ENCODE results near the gene MARVELD3.

MARVELD3 gene

GRCh38 chr16:71635632-71636031 is 9.6 kb downstream of the MARVELD3 start:
- no peak for TF ChIP-seq CTCF (IDR thresholded peaks at IDR 0.05)
- no peaks in the 10 kb centered on the region for H3K9me3 ChIP-seq (ENCODE audit: control insufficient read depth, low read length)
- no peak overlapping the region for H2AFZ ChIP-seq

GRCh38 chr16:71637398-71637797 is 11.4 kb downstream of the MARVELD3 start:
- TF ChIP-seq CTCF (IDR thresholded peaks at IDR 0.05), result no peak
- Histone ChIP-seq H3K4me1 (no peaks in the 10 kb centered on the region), H3K27ac (no peak overlapping the region), H3K9ac (no peak overlapping the region), H3K9me3 (ENCODE audit: control insufficient read depth, low read length) (no peaks in the 10 kb centered on the region), H3K27me3 (ENCODE audit: control insufficient read depth, insufficient read depth, low read length) (no peaks in the 10 kb centered on the region), H3K36me3 (ENCODE audit: control insufficient read depth, insufficient read depth, low read length) (no peaks in the 10 kb centered on the region), H2AFZ (no peak overlapping the region), H3K79me2 (no peaks in the 10 kb centered on the region), H3K4me2 (ENCODE audit: low read length) (no peak overlapping the region), H3K4me3 (ENCODE audit: low read depth, low read length) (no peak overlapping the region)

More at GRCh38 chr16:71635632-71636031, 9.6 kb downstream of the MARVELD3 start:
- H3K27ac ChIP-seq, result no peak overlapping the region
- H3K9ac ChIP-seq, result no peak overlapping the region
- H3K79me2 ChIP-seq, result no peaks in the 10 kb centered on the region
- no peak overlapping the region for H3K4me2 ChIP-seq (ENCODE audit: low read length)
- no peaks in the 10 kb centered on the region for H3K36me3 ChIP-seq (ENCODE audit: control insufficient read depth, insufficient read depth, low read length)
- no peaks in the 10 kb centered on the region for H3K4me1 ChIP-seq
- no peaks in the 10 kb centered on the region for H3K27me3 ChIP-seq (ENCODE audit: control insufficient read depth, insufficient read depth, low read length)
- no peak overlapping the region for H3K4me3 ChIP-seq (ENCODE audit: low read depth, low read length)

GRCh38 chr16:71645450-71645849 is 19.5 kb downstream of the MARVELD3 start:
- no peak overlapping the region for H3K4me3 ChIP-seq (ENCODE audit: low read depth, low read length)
- H3K9me3 ChIP-seq (ENCODE audit: control insufficient read depth, low read length), result no peaks in the 10 kb centered on the region
- no peak for TF ChIP-seq CTCF (IDR thresholded peaks at IDR 0.05)
- no peak overlapping the region for H3K4me2 ChIP-seq (ENCODE audit: low read length)
- no peak overlapping the region for H2AFZ ChIP-seq
- no peaks in the 10 kb centered on the region for H3K79me2 ChIP-seq
- no peak overlapping the region for H3K9ac ChIP-seq
- H3K36me3 ChIP-seq (ENCODE audit: control insufficient read depth, insufficient read depth, low read length), result no peaks in the 10 kb centered on the region
- H3K27ac ChIP-seq, result no peak overlapping the region
- no peaks in the 10 kb centered on the region for H3K4me1 ChIP-seq
- H3K27me3 ChIP-seq (ENCODE audit: control insufficient read depth, insufficient read depth, low read length), result no peaks in the 10 kb centered on the region

- no peak overlapping the region for H3K27ac ChIP-seq
- no peak overlapping the region for H2AFZ ChIP-seq
- no peak overlapping the region for H3K4me2 ChIP-seq (ENCODE audit: low read length)
- no peak for TF ChIP-seq CTCF (IDR thresholded peaks at IDR 0.05)
- H3K4me3 ChIP-seq (ENCODE audit: low read depth, low read length), result no peak overlapping the region
- H3K36me3 ChIP-seq (ENCODE audit: control insufficient read depth, insufficient read depth, low read length), result no peaks in the 10 kb centered on the region
- H3K4me1 ChIP-seq, result no peaks in the 10 kb centered on the region
- no peak overlapping the region for H3K9ac ChIP-seq
- no peaks in the 10 kb centered on the region for H3K9me3 ChIP-seq (ENCODE audit: control insufficient read depth, low read length)
- H3K79me2 ChIP-seq, result no peaks in the 10 kb centered on the region
- H3K27me3 ChIP-seq (ENCODE audit: control insufficient read depth, insufficient read depth, low read length), result no peaks in the 10 kb centered on the region
These were observed 21.4 kb downstream of the MARVELD3 start for GRCh38 chr16:71647391-71647790.

- H3K27ac ChIP-seq, result no peak overlapping the region
- no peaks in the 10 kb centered on the region for H3K4me1 ChIP-seq
- H3K4me2 ChIP-seq (ENCODE audit: low read length), result no peak overlapping the region
- no peak overlapping the region for H2AFZ ChIP-seq
- no peak overlapping the region for H3K4me3 ChIP-seq (ENCODE audit: low read depth, low read length)
- H3K9ac ChIP-seq, result no peak overlapping the region
- no peaks in the 10 kb centered on the region for H3K27me3 ChIP-seq (ENCODE audit: control insufficient read depth, insufficient read depth, low read length)
- no peaks in the 10 kb centered on the region for H3K36me3 ChIP-seq (ENCODE audit: control insufficient read depth, insufficient read depth, low read length)
- TF ChIP-seq CTCF (IDR thresholded peaks at IDR 0.05), result no peak
- H3K9me3 ChIP-seq (ENCODE audit: control insufficient read depth, low read length), result no peaks in the 10 kb centered on the region
- no peaks in the 10 kb centered on the region for H3K79me2 ChIP-seq
These were observed 22.2 kb downstream of the MARVELD3 start for GRCh38 chr16:71648162-71648561.
